NT2/D1 (cell line): ENCODE measurements around the gene NUDT5.
"Not testable (repeated sequence)": the region's sequence is repeated elsewhere in the genome, so short reads cannot be mapped to it uniquely, and the experiment has no call there.

Experiments used
- DNase-seq: peaks from one replicate; pipeline ENCODE4 v3.0.0-alpha.2; 2011; ENCODE audit warnings: low read depth, low spot score
- H3K27me3 ChIP-seq: 2 replicates; pipeline ENCODE4 v1.6.0; 2011; ENCODE audit warnings: mild to moderate bottlenecking; ENCODE audit not compliant: insufficient read length, insufficient read depth
- H3K36me3 ChIP-seq: 2 replicates; pipeline ENCODE4 v1.6.1; 2011; ENCODE audit warnings: mild to moderate bottlenecking, low read length, mixed read lengths; ENCODE audit not compliant: insufficient read depth, insufficient read length
- H3K4me1 ChIP-seq: 2 replicates; pipeline ENCODE4 v1.5.1; 2011; ENCODE audit not compliant: insufficient read depth, insufficient read length
- H3K4me3 ChIP-seq: 2 replicates; pipeline ENCODE4 v1.5.1; 2011; ENCODE audit warnings: low read depth; ENCODE audit not compliant: insufficient read length
- H3K9ac ChIP-seq: 2 replicates; pipeline ENCODE4 v1.6.0; 2011; ENCODE audit warnings: low read depth; ENCODE audit not compliant: insufficient read length
- H3K9me3 ChIP-seq: 2 replicates; pipeline ENCODE4 v1.5.1; 2011; ENCODE audit warnings: mild to moderate bottlenecking, low read length; ENCODE audit not compliant: insufficient read depth
- SUZ12 ChIP-seq: IDR thresholded peaks from 2 replicates; pipeline ENCODE4 v1.6.1; 2011; ENCODE audit not compliant: insufficient read length, insufficient read depth; ENCODE audit errors: extremely low read depth
- YY1 ChIP-seq: IDR thresholded peaks from 2 replicates; pipeline ENCODE4 v1.6.1; 2011; ENCODE audit not compliant: insufficient read length, insufficient read depth
- ZNF274 ChIP-seq: IDR thresholded peaks from 2 replicates; pipeline ENCODE4 v1.6.1; 2011; ENCODE audit warnings: mild to moderate bottlenecking, low read depth, low read length

Gene NUDT5

DNA sequence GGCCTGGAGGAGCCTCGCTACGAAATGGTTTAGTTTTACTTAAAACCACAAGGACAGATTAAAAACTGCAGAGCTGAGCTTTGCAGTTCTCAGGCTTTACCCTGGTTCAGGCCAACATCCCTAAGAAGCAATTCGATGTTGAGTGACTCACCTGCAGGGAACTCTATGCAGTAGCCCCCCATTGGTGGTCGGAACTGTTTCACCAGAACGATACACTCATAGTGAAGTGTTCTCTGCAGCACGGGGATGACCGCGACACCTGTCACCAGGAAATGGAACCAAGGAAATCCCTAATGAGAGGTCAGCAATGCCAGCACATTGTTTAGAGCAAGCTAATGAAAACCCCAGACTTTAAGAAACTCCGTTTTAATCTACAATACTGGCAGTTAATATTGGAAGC lies 18.0 kb downstream of the NUDT5 start:
- Histone ChIP-seq H3K4me3 (no peak overlapping the region), H3K9ac (no peak overlapping the region), H3K4me1 (no peaks in the 10 kb centered on the region), H3K9me3 (no peaks in the 10 kb centered on the region), H3K36me3 (peaks cover 57% of the 10 kb centered on the region), H3K27me3 (no peaks in the 10 kb centered on the region)
- no peak for DNase-seq
- TF ChIP-seq ZNF274 (no peak), YY1 (no peak), SUZ12 (no peak)

- H3K9ac ChIP-seq, DNase-seq, H3K27me3 ChIP-seq, H3K4me1 ChIP-seq, H3K9me3 ChIP-seq, H3K4me3 ChIP-seq: not testable (repeated sequence)
- H3K36me3 ChIP-seq = peaks cover 68% of the 10 kb centered on the region
Measured at GRCh38 chr10:12171512-12171911, 24.2 kb downstream of the NUDT5 start.

DNA sequence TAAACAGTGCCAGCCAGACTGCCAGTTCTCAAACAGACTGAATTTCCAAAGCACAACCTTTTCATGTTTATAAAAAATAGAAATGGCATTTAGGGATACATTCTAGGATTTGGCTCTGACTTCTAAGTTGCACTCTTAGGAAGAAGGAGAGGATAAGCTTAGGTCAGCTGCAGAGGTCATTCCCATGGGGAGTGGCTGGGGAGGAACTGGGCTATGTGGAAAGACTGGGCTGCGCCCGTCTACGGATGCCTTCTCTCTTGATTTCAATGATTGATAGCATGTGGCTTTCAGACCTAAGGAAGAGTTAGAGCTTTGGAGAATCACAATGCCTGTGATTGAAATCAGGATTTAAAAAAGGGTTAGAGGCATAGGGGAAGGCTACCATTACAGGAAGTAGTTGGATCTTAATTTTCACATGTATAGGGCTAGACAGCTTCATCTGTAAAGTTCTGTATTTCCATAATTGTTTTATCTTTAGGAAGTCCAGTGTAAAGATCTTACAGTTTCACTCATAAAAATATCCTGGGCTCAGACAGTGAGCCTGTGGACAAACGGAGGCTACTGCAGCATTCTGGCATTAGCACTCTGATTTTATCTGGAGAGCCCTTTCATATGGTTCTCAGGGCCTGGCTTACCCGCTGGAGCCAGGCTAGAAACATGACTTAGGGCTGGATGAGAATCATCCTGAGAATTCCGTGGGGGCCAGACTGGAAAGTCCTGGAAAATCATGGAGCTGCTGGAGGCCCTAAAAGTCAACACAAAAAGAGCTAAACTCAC lies 29.5 kb downstream of the NUDT5 start:
- no peak overlapping the region for H3K9ac ChIP-seq
- H3K9me3 ChIP-seq = no peaks in the 10 kb centered on the region
- TF ChIP-seq YY1 = no peak
- TF ChIP-seq SUZ12 = no peak
- TF ChIP-seq ZNF274 = no peak
- DNase-seq = no peak
- H3K36me3 ChIP-seq = peaks cover 64% of the 10 kb centered on the region
- no peaks in the 10 kb centered on the region for H3K4me1 ChIP-seq
- H3K27me3 ChIP-seq = no peaks in the 10 kb centered on the region
- no peak overlapping the region for H3K4me3 ChIP-seq

DNA sequence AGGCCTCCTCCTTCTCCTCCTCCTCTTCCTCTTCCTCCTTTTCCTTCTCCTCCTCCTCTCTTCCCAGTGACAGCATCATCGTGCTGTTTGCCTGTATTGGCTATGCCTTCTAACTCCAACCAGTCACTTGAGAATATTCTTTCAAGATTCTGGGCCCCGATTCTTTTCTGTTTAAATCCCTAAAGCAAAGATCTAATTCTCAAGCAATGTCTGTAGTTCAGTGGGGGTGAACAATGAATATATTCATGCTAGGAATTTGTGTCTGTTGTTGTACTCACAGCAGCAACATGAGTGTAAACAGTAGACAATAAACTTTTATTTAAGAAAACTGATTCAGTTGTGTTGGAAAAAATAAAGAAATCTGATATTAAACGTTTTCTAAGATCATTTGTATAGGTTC lies 30.7 kb downstream of the NUDT5 start:
- peaks cover 58% of the 10 kb centered on the region for H3K36me3 ChIP-seq
- H3K4me3 ChIP-seq = no peak overlapping the region
- H3K4me1 ChIP-seq = no peaks in the 10 kb centered on the region
- no peaks in the 10 kb centered on the region for H3K9me3 ChIP-seq
- TF ChIP-seq SUZ12 (no peak), YY1 (no peak), ZNF274 (no peak)
- no peak overlapping the region for H3K9ac ChIP-seq
- no peak for DNase-seq
- no peaks in the 10 kb centered on the region for H3K27me3 ChIP-seq

- Histone ChIP-seq H3K9ac (no peak overlapping the region), H3K9me3 (no peaks in the 10 kb centered on the region), H3K36me3 (peaks cover 55% of the 10 kb centered on the region), H3K4me1 (no peaks in the 10 kb centered on the region), H3K4me3 (no peak overlapping the region), H3K27me3 (no peaks in the 10 kb centered on the region)
- TF ChIP-seq SUZ12 (no peak), ZNF274 (no peak), YY1 (no peak)
- no peak for DNase-seq
Measured at GRCh38 chr10:12164085-12164484, 31.6 kb downstream of the NUDT5 start.

DNA sequence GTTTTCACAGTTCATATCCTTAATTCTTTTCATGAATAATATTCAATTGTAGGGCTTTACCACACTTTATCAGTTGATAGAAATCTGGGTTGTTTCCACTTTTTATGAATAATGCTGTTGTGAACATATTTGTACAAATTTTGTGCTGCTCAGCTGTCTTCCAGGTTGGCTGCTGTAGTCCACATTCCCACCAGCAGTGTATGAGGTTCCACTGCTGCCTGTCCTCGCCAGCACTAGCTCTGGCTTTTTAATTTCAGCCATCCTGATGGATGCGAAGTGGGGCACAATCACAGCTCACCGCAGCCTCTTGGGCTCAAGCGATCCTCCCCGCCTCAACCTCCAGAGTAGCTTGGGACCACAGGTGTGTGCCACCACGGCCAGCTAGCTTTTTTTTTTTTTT lies 32.8 kb downstream of the NUDT5 start:
- no peak for TF ChIP-seq SUZ12
- no peak for TF ChIP-seq YY1
- no peak for TF ChIP-seq ZNF274
- Histone ChIP-seq H3K36me3 (peaks cover 57% of the 10 kb centered on the region), H3K9me3 (no peaks in the 10 kb centered on the region), H3K4me1 (no peaks in the 10 kb centered on the region), H3K9ac (no peak overlapping the region), H3K4me3 (no peak overlapping the region), H3K27me3 (no peaks in the 10 kb centered on the region)
- DNase-seq = no peak

DNA sequence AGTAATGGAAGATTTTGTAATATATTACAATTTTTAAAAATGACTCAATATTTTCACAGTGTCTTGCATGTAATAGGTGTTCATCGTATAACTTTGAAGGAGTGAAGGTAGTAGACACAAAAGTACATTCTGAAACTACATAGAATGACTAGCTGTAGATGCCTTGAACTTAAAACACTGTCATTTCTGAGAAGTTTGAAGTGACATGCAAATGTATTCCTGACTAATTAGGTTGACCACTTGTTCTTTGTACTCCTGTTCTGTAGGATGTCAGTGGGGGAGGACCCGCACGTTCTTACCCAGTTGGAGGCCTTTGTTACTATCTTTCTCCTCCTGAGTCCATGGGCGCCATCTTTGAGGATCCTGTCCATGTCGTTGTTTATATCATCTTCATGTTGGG lies 35.0 kb downstream of the NUDT5 start:
- Histone ChIP-seq H3K4me1 (no peaks in the 10 kb centered on the region), H3K9ac (no peak overlapping the region), H3K9me3 (no peaks in the 10 kb centered on the region), H3K36me3 (peaks cover 50% of the 10 kb centered on the region), H3K27me3 (no peaks in the 10 kb centered on the region), H3K4me3 (no peak overlapping the region)
- TF ChIP-seq ZNF274 (no peak), SUZ12 (no peak), YY1 (no peak)
- DNase-seq = no peak
